Panc1 (cell line): ENCODE results near the gene MSANTD4. TPM values are rescaled to one million over a fixed set of nuclear protein-coding genes. Genes with fewer than 3 reads are reported as not detected.

Source experiments
- ATAC-seq: fragments of 200-7000 bp; cut with Tn5 transposase; 2 replicates; pipeline ENCODE4 v1.9.1; 2020; ENCODE audit warnings: mild to moderate bottlenecking, moderate library complexity
- BruUV-seq: library from RNA; stranded (reverse); fragments of 400-500 nt; replicated peaks from 2 replicates; lab custom pipeline; 2021; lab: Mats Ljungman, UMichigan
- CTCF ChIA-PET: fragments of 300-600 bp; sonication (Branson Sonifier 250); formaldehyde crosslinking; loops from one replicate; lab custom pipeline; 2022; ENCODE audit warnings: antibody characterized with exemption; lab: Charles Lee
- POLR2A ChIA-PET: fragments of 300-600 bp; sonication (Branson Sonifier 250); formaldehyde crosslinking; loops from one replicate; lab custom pipeline; 2022; ENCODE audit warnings: antibody characterized with exemption; lab: Charles Lee
- DNase-seq: peaks from one replicate; pipeline ENCODE4 v3.0.0-alpha.2; 2010; ENCODE audit warnings: low read depth, low spot score
- H3K27ac ChIP-seq: 2 replicates; pipeline ENCODE4 v1.5.1; 2011; ENCODE audit warnings: mild to moderate bottlenecking, low read length, inconsistent platforms
- H3K27me3 ChIP-seq: fragments of 200-500 bp; sonication (Bioruptor generic); 2 replicates; pipeline ENCODE4 v1.6.0; 2014; ENCODE audit warnings: low read length, inconsistent platforms; ENCODE audit not compliant: control insufficient read depth, insufficient read depth
- H3K36me3 ChIP-seq: fragments of 200-500 bp; sonication (Bioruptor generic); 2 replicates; pipeline ENCODE4 v1.5.1; 2014; ENCODE audit warnings: inconsistent platforms, mild to moderate bottlenecking, low read length, moderate library complexity; ENCODE audit not compliant: control insufficient read depth, insufficient read depth
- H3K4me1 ChIP-seq: 2 replicates; pipeline ENCODE4 v1.5.1; 2011; ENCODE audit warnings: inconsistent platforms, mild to moderate bottlenecking, low read length, moderate library complexity; ENCODE audit not compliant: control insufficient read depth, insufficient read depth
- H3K4me3 ChIP-seq, 2 experiments: 2 replicates each; pipeline ENCODE4 v1.5.1; 2011 to 2012; ENCODE audit warnings: low read depth in 2 of 2, low read length in 2 of 2, mild to moderate bottlenecking in 2 of 2, inconsistent platforms in 1 of 2, moderate library complexity in 1 of 2
- H3K9me3 ChIP-seq: fragments of 200-500 bp; sonication (Bioruptor generic); 2 replicates; pipeline ENCODE4 v1.5.1; 2014; ENCODE audit warnings: low read depth, mild to moderate bottlenecking, inconsistent platforms, low read length, moderate library complexity; ENCODE audit not compliant: control insufficient read depth, insufficient read depth
- CTCF ChIP-seq: fragments of 450-650 bp; IDR thresholded peaks from 2 replicates; pipeline ENCODE4 v1.5.1; 2017; ENCODE audit warnings: mild to moderate bottlenecking
- POLR2AphosphoS5 ChIP-seq: IDR thresholded peaks from 2 replicates; pipeline ENCODE4 v1.6.1; 2012; ENCODE audit warnings: mild to moderate bottlenecking, low read depth, low read length, moderate library complexity
- REST ChIP-seq, 2 experiments: IDR thresholded peaks; 2 replicates each; pipeline ENCODE4 v1.6.1; 2011 to 2012; ENCODE audit warnings: low read depth in 2 of 2, control low read depth in 1 of 2, low read length in 1 of 2, mild to moderate bottlenecking in 1 of 2, moderate library complexity in 1 of 2; ENCODE audit not compliant: insufficient read depth in 1 of 2
- SIN3A ChIP-seq: IDR thresholded peaks from 2 replicates; pipeline ENCODE4 v1.6.1; 2012; ENCODE audit warnings: low read depth, mild to moderate bottlenecking, low read length, moderate library complexity, borderline replicate concordance; ENCODE audit not compliant: insufficient read depth
- TCF7L2 ChIP-seq: IDR thresholded peaks from 2 replicates; pipeline ENCODE4 v1.6.1; 2011; ENCODE audit warnings: mild to moderate bottlenecking, low read depth, low read length, inconsistent platforms
- in situ Hi-C: cut with HindIII; loops from 2 replicates; pipeline ENCODE4 v1.10.0; 2016; ENCODE audit warnings: low sequenced_read_pairs, low pct_unique_long_range_greater_than_20kb
- intact Hi-C: fragments of 100-400 bp; cut with micrococcal nuclease; formaldehyde crosslinking; loops from one replicate; pipeline ENCODE4 v1.10.0; 2022; ENCODE audit not compliant: unreplicated experiment
- total RNA-seq: library from RNA; stranded (reverse); gene quantifications from one replicate; pipeline ENCODE4 v1.2.1, GENCODE V29; 2021; ENCODE audit not compliant: unreplicated experiment

Gene MSANTD4
- total RNA-seq, 1 experiment from 2014 or later: 19.6 TPM

- H3K27ac ChIP-seq: no peak overlapping the region
- 0 out of 2 replicates have a peak, but pooled peaks cover 2% of the 10 kb centered on the region for H3K36me3 ChIP-seq
- no TSS peak for BruUV-seq
- intact Hi-C loops: no loop called here
- in situ Hi-C loops: no loop called here
- no peak overlapping the region for H3K4me3 ChIP-seq
- ChIA-PET POLR2A (no interaction called here), CTCF (interaction anchor here (0.6 kb wide), 1 partner anchor 489 kb away, joined by 3 read pairs; no protein-coding TSS in a partner anchor)
- H3K27me3 ChIP-seq: no peaks in the 10 kb centered on the region
- TF ChIP-seq TCF7L2: no peak
- TF ChIP-seq POLR2AphosphoS5: no peak
- TF ChIP-seq REST (IDR thresholded peaks at IDR 0.05; ENCODE audit: insufficient read depth in 1 of 2, low read depth in 2 of 2, low read length in 1 of 2): no peak
- H3K4me1 ChIP-seq: no peaks in the 10 kb centered on the region
- ATAC-seq: no peak
- no peaks in the 10 kb centered on the region for H3K9me3 ChIP-seq
- no peak for DNase-seq
These were observed 30.2 kb downstream of the MSANTD4 start for GRCh38 chr11:105991888-105992287.

- H3K27me3 ChIP-seq: no peaks in the 10 kb centered on the region; the same call in 1 of the 2 replicates
- in situ Hi-C loops: no loop called here
- no peaks in the 10 kb centered on the region for H3K4me1 ChIP-seq
- CTCF ChIA-PET: no interaction called here
- no peak for DNase-seq
- intact Hi-C loops: no loop called here
- H3K27ac ChIP-seq: no peak overlapping the region
- H3K9me3 ChIP-seq: no peaks in the 10 kb centered on the region
- no peak for ATAC-seq
- BruUV-seq: no TSS peak
- TF ChIP-seq POLR2AphosphoS5 (no peak), REST (IDR thresholded peaks at IDR 0.05; ENCODE audit: insufficient read depth in 1 of 2, low read depth in 2 of 2, low read length in 1 of 2) (no peak), SIN3A (no peak), CTCF (no peak), TCF7L2 (no peak)
- H3K4me3 ChIP-seq: no peak overlapping the region
- POLR2A ChIA-PET: no interaction called here
- no peaks in the 10 kb centered on the region for H3K36me3 ChIP-seq
These were observed 32.9 kb downstream of the MSANTD4 start for GRCh38 chr11:105989124-105989523.
